Calu3 (cell line): ENCODE results near the gene MRPS34. TPM values are rescaled to one million over a fixed set of nuclear protein-coding genes. Genes with fewer than 3 reads are reported as not detected.

Source experiments
- BruUV-seq: library from RNA; stranded (reverse); fragments of 400-500 nt; replicated peaks from 2 replicates; lab custom pipeline; 2021; lab: Mats Ljungman, UMichigan
- CTCF ChIA-PET: fragments of 300-600 bp; sonication (Branson Sonifier 250); formaldehyde crosslinking; loops from one replicate; lab custom pipeline; 2022; ENCODE audit warnings: antibody characterized with exemption; lab: Charles Lee
- DNase-seq: peaks from one replicate; pipeline ENCODE4 v3.0.0; 2022
- H3K27ac Mint-ChIP-seq: one replicate; pipeline ENCODE4 v1.8.0; 2022; ENCODE audit warnings: mixed read lengths; ENCODE audit not compliant: unreplicated experiment
- H3K27me3 Mint-ChIP-seq: one replicate; pipeline ENCODE4 v1.8.0; 2022; ENCODE audit warnings: mixed read lengths; ENCODE audit not compliant: unreplicated experiment
- H3K36me3 Mint-ChIP-seq: one replicate; pipeline ENCODE4 v1.8.0; 2022; ENCODE audit warnings: mild to moderate bottlenecking, moderate library complexity, mixed read lengths; ENCODE audit not compliant: insufficient read depth, unreplicated experiment
- H3K4me1 Mint-ChIP-seq: one replicate; pipeline ENCODE4 v1.8.0; 2022; ENCODE audit warnings: mild to moderate bottlenecking, low read depth, mixed read lengths; ENCODE audit not compliant: unreplicated experiment
- H3K4me3 Mint-ChIP-seq: one replicate; pipeline ENCODE4 v1.8.0; 2022; ENCODE audit warnings: mild to moderate bottlenecking, low read depth, moderate library complexity, mixed read lengths; ENCODE audit not compliant: unreplicated experiment
- H3K9me3 Mint-ChIP-seq: one replicate; pipeline ENCODE4 v1.8.0; 2022; ENCODE audit warnings: low read depth, mixed read lengths; ENCODE audit not compliant: unreplicated experiment
- intact Hi-C: fragments of 100-400 bp; cut with micrococcal nuclease; formaldehyde crosslinking; loops from one replicate; pipeline ENCODE4 v1.10.0; 2022; ENCODE audit not compliant: unreplicated experiment
- total RNA-seq: library from RNA; stranded (reverse); gene quantifications from 2 replicates; pipeline ENCODE4 v1.2.3, GENCODE V29; 2022
- TF ChIP-seq, protein P1 (sequence below): fragments of 200-600 bp; IDR thresholded peaks from one replicate; pipeline ENCODE4 v1.8.0; 2022; ENCODE audit warnings: antibody characterized with exemption; ENCODE audit not compliant: unreplicated experiment

Gene MRPS34
- total RNA-seq, 1 experiment from 2014 or later, result 135 TPM

DNA sequence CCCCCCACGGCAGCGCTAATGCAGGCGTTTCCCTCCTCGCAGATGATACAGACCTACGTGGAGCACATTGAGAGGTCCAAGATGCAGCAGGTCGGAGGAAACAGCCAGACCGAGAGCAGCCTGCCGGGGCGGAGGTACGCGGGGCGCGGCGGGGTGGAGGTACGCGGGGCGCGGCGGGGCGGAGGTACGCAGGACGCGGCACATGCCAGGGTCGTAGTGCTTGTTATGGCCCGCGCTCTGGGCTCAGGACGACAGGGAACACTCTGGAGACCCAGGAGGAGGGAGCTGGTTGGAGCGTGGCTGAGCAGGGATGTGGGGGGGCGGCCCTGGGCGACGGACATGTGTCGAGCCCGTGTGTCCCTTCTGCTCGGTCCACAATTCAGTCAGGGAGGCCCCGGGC, 43.5 kb downstream of the MRPS34 start:
- no TSS peak for BruUV-seq
- Mint-ChIP-seq H3K4me1 (no peaks in the 10 kb centered on the region), H3K9me3 (no peaks in the 10 kb centered on the region), H3K27me3 (no peaks in the 10 kb centered on the region), H3K4me3 (no peak overlapping the region), H3K27ac (no peak overlapping the region), H3K36me3 (peaks cover 36% of the 10 kb centered on the region)
- TF ChIP-seq, protein P1, sequence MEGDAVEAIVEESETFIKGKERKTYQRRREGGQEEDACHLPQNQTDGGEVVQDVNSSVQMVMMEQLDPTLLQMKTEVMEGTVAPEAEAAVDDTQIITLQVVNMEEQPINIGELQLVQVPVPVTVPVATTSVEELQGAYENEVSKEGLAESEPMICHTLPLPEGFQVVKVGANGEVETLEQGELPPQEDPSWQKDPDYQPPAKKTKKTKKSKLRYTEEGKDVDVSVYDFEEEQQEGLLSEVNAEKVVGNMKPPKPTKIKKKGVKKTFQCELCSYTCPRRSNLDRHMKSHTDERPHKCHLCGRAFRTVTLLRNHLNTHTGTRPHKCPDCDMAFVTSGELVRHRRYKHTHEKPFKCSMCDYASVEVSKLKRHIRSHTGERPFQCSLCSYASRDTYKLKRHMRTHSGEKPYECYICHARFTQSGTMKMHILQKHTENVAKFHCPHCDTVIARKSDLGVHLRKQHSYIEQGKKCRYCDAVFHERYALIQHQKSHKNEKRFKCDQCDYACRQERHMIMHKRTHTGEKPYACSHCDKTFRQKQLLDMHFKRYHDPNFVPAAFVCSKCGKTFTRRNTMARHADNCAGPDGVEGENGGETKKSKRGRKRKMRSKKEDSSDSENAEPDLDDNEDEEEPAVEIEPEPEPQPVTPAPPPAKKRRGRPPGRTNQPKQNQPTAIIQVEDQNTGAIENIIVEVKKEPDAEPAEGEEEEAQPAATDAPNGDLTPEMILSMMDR, result no peak
- intact Hi-C loops, result no loop called here
- DNase-seq, result no peak
- CTCF ChIA-PET, result no interaction called here

DNA sequence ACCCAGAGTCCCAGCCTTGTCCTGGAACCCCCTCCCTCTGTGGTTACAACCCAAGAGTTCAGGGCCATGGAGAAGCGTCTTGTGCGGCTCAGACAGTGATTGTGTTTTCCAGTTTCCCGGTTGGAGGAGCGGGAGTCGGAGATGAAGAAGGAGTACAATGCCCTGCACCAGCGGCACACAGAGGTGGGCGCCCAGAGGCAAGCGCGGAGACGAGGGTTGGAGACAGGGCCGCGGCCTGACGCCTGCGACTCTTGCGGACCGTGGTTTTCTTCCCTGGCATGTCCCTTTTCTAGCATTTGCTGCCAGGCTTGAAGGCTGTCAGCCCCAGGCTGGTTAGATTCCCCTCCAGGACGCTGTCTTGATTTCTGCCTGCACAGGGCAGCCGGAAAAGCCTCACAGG, 43.9 kb downstream of the MRPS34 start:
- Mint-ChIP-seq H3K27me3 (no peaks in the 10 kb centered on the region), H3K27ac (no peak overlapping the region), H3K4me3 (no peak overlapping the region), H3K9me3 (no peaks in the 10 kb centered on the region), H3K36me3 (peaks cover 36% of the 10 kb centered on the region), H3K4me1 (no peaks in the 10 kb centered on the region)
- TF ChIP-seq, protein P1, result no peak
- no TSS peak for BruUV-seq
- DNase-seq, result no peak
- CTCF ChIA-PET, result interaction anchor here (0.5 kb wide), 1 partner anchor 1570 kb away, joined by 3 read pairs; no protein-coding TSS in a partner anchor
- intact Hi-C loops, result no loop called here

DNA sequence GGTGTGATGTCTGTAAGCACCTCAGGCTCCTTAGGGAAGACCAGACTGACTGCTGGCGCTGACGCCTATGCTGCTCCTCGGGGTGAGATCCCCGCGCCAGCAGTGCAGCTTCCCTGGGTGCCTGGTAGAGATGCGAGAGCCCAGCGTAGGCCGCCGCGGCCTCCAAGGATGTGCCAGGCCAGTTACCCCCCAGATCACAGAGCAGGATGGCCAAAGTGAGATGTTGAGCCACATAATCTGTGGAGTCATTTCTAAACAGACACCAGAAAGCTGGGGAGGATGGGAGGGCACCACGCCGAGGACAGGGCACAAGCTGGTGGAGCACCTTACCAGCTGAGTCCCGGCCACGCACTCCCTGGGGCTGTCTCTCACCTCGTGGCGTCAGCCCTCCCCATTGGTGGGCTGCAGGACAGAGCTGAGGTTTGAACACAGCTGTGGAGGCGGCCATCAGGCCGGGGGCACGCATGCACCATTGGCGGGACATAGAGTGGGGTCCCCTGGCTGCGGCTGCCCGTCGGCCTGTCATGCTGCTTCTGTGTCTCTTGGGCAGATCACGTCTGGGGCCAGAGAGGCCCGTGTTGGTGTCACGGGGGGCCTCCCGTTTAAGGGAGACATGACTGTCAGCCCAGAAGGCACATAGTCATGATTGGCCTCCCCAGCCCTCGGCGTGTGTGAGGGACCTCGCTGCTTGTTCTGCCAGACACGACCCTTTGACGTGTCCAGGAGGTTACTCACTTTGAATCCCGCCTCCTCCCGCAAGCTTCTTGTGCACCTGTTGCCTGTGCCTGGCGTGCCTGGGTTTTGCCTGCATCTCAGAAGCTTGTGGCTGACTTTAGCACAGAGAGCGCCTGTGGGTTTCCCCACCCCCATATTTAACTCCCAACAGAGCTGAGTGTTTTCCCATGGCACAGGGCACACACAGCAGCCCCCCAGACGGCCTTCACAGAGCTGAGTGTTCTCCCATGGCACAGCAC, 45.0 kb downstream of the MRPS34 start:
- peaks cover 36% of the 10 kb centered on the region for H3K36me3 Mint-ChIP-seq
- intact Hi-C loops, result no loop called here
- no peaks in the 10 kb centered on the region for H3K27me3 Mint-ChIP-seq
- no TSS peak for BruUV-seq
- peaks cover 9% of the 10 kb centered on the region for H3K4me1 Mint-ChIP-seq
- CTCF ChIA-PET, result no interaction called here
- TF ChIP-seq, protein P1, result no peak
- no peak overlapping the region for H3K4me3 Mint-ChIP-seq
- DNase-seq, result no peak
- no peaks in the 10 kb centered on the region for H3K9me3 Mint-ChIP-seq
- no peak overlapping the region for H3K27ac Mint-ChIP-seq

DNA sequence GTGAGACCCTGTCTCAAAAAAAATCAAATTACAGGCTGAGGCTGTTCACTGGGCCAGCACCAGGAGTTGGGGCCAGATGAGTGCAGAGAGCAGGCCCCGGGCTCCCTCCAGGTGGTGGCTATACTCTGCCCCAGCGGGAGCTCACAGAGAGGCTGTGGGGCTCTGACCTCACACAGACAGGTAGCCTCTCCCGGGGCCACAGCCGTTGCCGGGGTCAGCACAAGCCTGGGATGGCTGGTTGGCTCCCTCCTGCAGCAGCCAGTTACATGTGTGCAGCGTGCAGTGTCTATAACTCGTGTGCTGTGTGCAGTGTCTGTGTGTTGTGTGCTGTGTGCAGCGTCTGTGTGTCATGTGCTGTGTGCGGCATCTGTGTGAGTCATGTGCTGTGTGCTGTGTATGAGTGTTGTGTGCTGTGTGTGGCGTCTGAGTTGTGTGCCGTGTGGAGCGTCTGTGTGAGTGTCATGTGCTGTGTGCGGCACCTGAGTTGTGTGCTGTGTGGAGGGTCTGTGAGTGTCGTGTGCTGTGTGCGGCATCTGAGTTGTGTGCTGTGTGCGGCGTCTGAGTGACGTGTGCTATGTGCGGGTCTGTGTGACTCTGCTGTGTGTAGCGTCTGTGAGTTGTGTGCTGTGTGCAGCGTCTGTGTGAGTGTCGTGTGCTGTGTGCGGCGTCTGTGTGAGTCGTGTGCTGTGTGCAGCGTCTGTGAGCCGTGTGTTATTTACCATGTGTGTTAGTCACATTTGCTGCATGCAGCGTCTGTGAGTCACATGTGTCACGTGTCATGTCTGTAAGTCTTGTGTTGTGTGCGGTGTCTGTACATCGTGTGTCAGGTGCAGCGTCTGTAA, 46.1 kb downstream of the MRPS34 start:
- Mint-ChIP-seq H3K4me3 (no peak overlapping the region), H3K4me1 (peaks cover 15% of the 10 kb centered on the region), H3K9me3 (no peaks in the 10 kb centered on the region), H3K27me3 (no peaks in the 10 kb centered on the region), H3K36me3 (peaks cover 43% of the 10 kb centered on the region), H3K27ac (no peak overlapping the region)
- TF ChIP-seq, protein P1, result no peak
- CTCF ChIA-PET, result no interaction called here
- BruUV-seq, result no TSS peak
- no peak for DNase-seq
- intact Hi-C loops, result no loop called here
